Loucy (cell line): ENCODE measurements around the gene SND1.
A peak's percentile ranks its signal among the peaks of the same experiment; 100 is the strongest.

ENCODE experiments used
- H2AFZ ChIP-seq: fragments of 200-600 bp; sonication (generic); 2 replicates; pipeline ENCODE4 v1.6.0; 2016; ENCODE audit warnings: antibody characterized with exemption, mild to moderate bottlenecking, low read length, moderate library complexity
- H3F3A ChIP-seq: fragments of 200-600 bp; 2 replicates; pipeline ENCODE4 v1.6.0; 2016; ENCODE audit warnings: antibody characterized with exemption, low read depth, mild to moderate bottlenecking
- H3K27me3 ChIP-seq: fragments of 200-600 bp; sonication (generic); 2 replicates; pipeline ENCODE4 v1.6.1; 2014; ENCODE audit warnings: low read length, mild to moderate bottlenecking; ENCODE audit not compliant: insufficient read depth, poor library complexity, severe bottlenecking
- H3K36me3 ChIP-seq: fragments of 200-600 bp; sonication (generic); 2 replicates; pipeline ENCODE4 v1.6.1; 2016; ENCODE audit warnings: low read length; ENCODE audit not compliant: insufficient read depth
- H3K4me1 ChIP-seq: fragments of 200-600 bp; sonication (generic); 2 replicates; pipeline ENCODE4 v1.5.1; 2014; ENCODE audit warnings: low read length, mild to moderate bottlenecking; ENCODE audit not compliant: insufficient read depth, poor library complexity, severe bottlenecking
- H3K4me2 ChIP-seq: fragments of 200-600 bp; sonication (generic); 2 replicates; pipeline ENCODE4 v1.6.0; 2014; ENCODE audit warnings: antibody characterized with exemption, low read length, low read depth, mild to moderate bottlenecking; ENCODE audit not compliant: poor library complexity, severe bottlenecking
- H3K4me3 ChIP-seq: fragments of 200-600 bp; sonication (generic); 2 replicates; pipeline ENCODE4 v1.5.1; 2014; ENCODE audit warnings: low read length, mild to moderate bottlenecking, mixed read lengths; ENCODE audit not compliant: poor library complexity, severe bottlenecking
- H3K79me2 ChIP-seq: fragments of 200-600 bp; sonication (generic); 2 replicates; pipeline ENCODE4 v1.6.1; 2014; ENCODE audit warnings: low read length; ENCODE audit not compliant: insufficient read depth
- H3K9ac ChIP-seq: fragments of 200-600 bp; sonication (generic); 2 replicates; pipeline ENCODE4 v1.6.0; 2014; ENCODE audit warnings: mild to moderate bottlenecking, low read depth, low read length, moderate library complexity; ENCODE audit not compliant: poor library complexity, severe bottlenecking
- H3K9me2 ChIP-seq: fragments of 200-600 bp; sonication (generic); replicated peaks from 2 replicates; pipeline ENCODE4 v1.6.1; 2016; ENCODE audit warnings: low read depth, low read length, mixed read lengths
- H3K9me3 ChIP-seq: fragments of 200-600 bp; sonication (generic); 2 replicates; pipeline ENCODE4 v1.6.1; 2014; ENCODE audit warnings: mild to moderate bottlenecking, antibody characterized with exemption, low read length, low read depth; ENCODE audit not compliant: insufficient read depth
- H4K20me1 ChIP-seq: fragments of 200-600 bp; sonication (generic); 2 replicates; pipeline ENCODE4 v1.6.0; 2014; ENCODE audit warnings: antibody characterized with exemption, low read length, mild to moderate bottlenecking; ENCODE audit not compliant: insufficient read depth, poor library complexity, severe bottlenecking
- CTCF ChIP-seq: fragments of 200-600 bp; sonication (generic); conservative IDR thresholded peaks from 2 replicates; pipeline ENCODE4 v1.5.1; 2014; ENCODE audit warnings: mild to moderate bottlenecking, antibody characterized with exemption, low read length
- EZH2phosphoT487 ChIP-seq: fragments of 200-600 bp; IDR thresholded peaks from 2 replicates; pipeline ENCODE4 v1.6.1; 2018; ENCODE audit warnings: antibody characterized with exemption, mild to moderate bottlenecking, moderate library complexity, borderline replicate concordance

Gene SND1

GRCh38 chr7:128017862-128018845, 366.2 kb downstream of the SND1 start:
- H3K9me2 ChIP-seq: no peaks in the 10 kb centered on the region
- no peak overlapping the region for H3K9ac ChIP-seq
- H3F3A ChIP-seq: no peaks in the 10 kb centered on the region
- no peaks in the 10 kb centered on the region for H3K27me3 ChIP-seq
- H3K9me3 ChIP-seq: no peaks in the 10 kb centered on the region
- peaks cover 16% of the 10 kb centered on the region; the same call in 1 of the 2 replicates for H3K36me3 ChIP-seq
- no peaks in the 10 kb centered on the region for H3K79me2 ChIP-seq
- H3K4me3 ChIP-seq: no peak overlapping the region
- H2AFZ ChIP-seq: no peak overlapping the region
- no peak for TF ChIP-seq CTCF
- TF ChIP-seq EZH2phosphoT487: no peak
- no peak overlapping the region for H3K4me2 ChIP-seq
- no peaks in the 10 kb centered on the region for H4K20me1 ChIP-seq
- peaks cover 4% of the 10 kb centered on the region for H3K4me1 ChIP-seq

GRCh38 chr7:128019288-128019687, 367.3 kb downstream of the SND1 start:
- H3K9ac ChIP-seq: no peak overlapping the region
- H3K4me1 ChIP-seq: peaks cover 4% of the 10 kb centered on the region
- peaks cover 10% of the 10 kb centered on the region; the same call in 1 of the 2 replicates for H3K36me3 ChIP-seq
- no peaks in the 10 kb centered on the region for H3F3A ChIP-seq
- no peaks in the 10 kb centered on the region for H4K20me1 ChIP-seq
- H3K9me2 ChIP-seq: no peaks in the 10 kb centered on the region
- H3K27me3 ChIP-seq: no peaks in the 10 kb centered on the region
- no peak for TF ChIP-seq EZH2phosphoT487
- TF ChIP-seq CTCF: no peak
- no peak overlapping the region for H3K4me2 ChIP-seq
- H3K79me2 ChIP-seq: no peaks in the 10 kb centered on the region
- no peak overlapping the region for H2AFZ ChIP-seq
- no peaks in the 10 kb centered on the region for H3K9me3 ChIP-seq
- H3K4me3 ChIP-seq: no peak overlapping the region

GRCh38 chr7:128020159-128020558, 368.2 kb downstream of the SND1 start:
- H3K79me2 ChIP-seq: no peaks in the 10 kb centered on the region
- H3K4me2 ChIP-seq: no peak overlapping the region
- TF ChIP-seq CTCF (peak; percentile 82), EZH2phosphoT487 (no peak)
- H3K36me3 ChIP-seq: peaks cover 8% of the 10 kb centered on the region; the same call in 1 of the 2 replicates
- H2AFZ ChIP-seq: no peak overlapping the region
- no peaks in the 10 kb centered on the region for H3K9me3 ChIP-seq
- H3K9ac ChIP-seq: no peak overlapping the region
- H3K9me2 ChIP-seq: no peaks in the 10 kb centered on the region
- H3K4me3 ChIP-seq: no peak overlapping the region
- peaks cover 9% of the 10 kb centered on the region for H3K4me1 ChIP-seq
- no peaks in the 10 kb centered on the region for H4K20me1 ChIP-seq
- H3K27me3 ChIP-seq: no peaks in the 10 kb centered on the region
- no peaks in the 10 kb centered on the region for H3F3A ChIP-seq
